GM12873 (cell line): ENCODE data around the gene ABCA5.
A peak's percentile ranks its signal among the peaks of the same experiment; 100 is the strongest.

ENCODE experiments used
- CTCF ChIP-seq: IDR thresholded peaks from 2 replicates; pipeline ENCODE4 v1.5.1; 2012; ENCODE audit warnings: low read depth, mild to moderate bottlenecking, moderate library complexity, low read length, control low read depth; ENCODE audit not compliant: insufficient read depth; ENCODE audit errors: missing control alignments

Gene ABCA5

DNA sequence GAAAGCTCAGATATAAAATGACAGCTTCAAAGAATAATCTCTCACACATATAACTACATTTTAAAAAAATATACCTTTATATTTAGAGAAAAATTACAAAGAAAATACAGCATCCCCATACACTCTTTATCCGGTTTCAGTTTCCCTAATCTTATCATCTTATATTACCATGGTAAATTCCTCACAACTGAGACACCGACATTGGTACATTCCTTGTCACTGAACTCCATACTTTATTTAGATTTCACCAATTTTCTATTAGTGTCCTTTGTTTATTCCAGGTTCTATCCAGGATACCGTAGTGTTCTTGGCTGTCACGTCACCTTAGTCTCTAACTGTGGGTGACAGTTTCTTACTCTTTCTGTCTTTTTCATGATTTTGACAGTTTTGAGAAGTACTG is 76.3 kb downstream of the ABCA5 start:
- TF ChIP-seq CTCF, result no peak

DNA sequence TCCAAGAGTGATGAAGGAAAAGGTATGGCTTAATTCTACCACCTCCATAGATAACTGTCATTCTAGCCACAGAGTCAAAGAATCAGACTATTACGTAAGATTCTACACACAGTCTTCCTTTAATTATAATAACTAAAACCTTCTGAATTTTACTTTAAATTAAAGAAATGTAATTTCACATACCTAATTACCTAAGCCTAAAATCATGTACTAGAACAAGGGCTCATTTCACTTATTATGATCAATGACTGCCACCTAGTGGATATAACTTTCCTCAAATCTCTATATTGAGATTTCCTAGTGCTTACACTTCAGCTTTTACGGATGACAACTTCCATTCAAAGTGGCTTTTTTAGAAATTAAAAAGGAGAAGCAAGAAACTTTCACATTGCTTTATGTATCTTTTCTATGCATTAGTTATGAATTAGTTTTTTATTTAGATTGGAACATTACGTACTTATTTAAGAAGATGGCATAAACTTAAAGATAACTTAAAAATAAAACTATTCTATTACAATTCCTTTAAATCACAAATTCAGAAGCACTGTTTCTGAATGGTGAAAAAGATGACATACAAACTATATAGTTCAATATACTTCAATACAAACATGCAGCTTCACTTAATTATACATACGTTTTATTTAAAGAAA is 80.1 kb downstream of the ABCA5 start:
- peak; percentile 48 for TF ChIP-seq CTCF

GRCh38 chr17:69246202-69246601 is 80.7 kb downstream of the ABCA5 start:
- no peak for TF ChIP-seq CTCF

DNA sequence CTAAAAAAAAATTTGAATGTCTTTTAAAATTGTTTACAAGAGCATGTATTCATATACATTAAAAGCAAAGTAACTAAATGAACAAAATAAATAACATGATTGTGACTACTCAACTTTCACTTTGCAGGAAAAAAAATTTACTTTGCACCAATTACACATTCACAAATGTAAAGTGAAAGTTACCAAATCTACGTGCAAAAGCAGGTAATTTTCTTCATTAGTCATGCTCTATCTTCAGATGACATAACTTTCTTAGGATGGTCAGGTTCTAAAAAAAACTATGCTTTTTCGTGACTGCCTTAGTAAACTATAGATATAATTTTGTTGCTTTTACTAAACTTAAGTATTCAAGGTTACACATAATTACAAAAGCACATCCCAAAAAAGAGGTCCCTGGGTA is 81.3 kb downstream of the ABCA5 start:
- no peak for TF ChIP-seq CTCF

GRCh38 chr17:69239611-69240600 is 87.0 kb downstream of the ABCA5 start:
- no peak for TF ChIP-seq CTCF

GRCh38 chr17:69236946-69237345 is 90.0 kb downstream of the ABCA5 start:
- no peak for TF ChIP-seq CTCF

DNA sequence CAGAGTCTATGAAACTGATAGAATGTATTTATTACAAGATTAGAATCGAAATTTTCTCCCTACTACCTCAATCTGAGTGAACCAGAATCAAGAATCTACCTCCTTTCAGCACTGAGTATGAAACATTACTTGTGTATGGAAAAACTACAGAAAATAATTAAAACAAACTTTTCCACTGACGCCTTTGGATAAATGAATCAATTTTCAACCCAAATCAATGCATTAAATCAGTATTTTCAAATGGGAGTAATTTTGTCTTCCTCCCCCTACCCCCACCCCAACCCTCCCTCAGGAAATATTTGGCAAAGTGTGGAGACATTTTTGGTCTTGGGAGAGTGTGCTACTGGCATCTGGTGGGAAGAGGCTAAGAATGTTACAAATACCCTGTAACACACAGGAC is 90.5 kb downstream of the ABCA5 start:
- TF ChIP-seq CTCF, result no peak
